ENCODE data around the gene CELA2B.
"Not testable (repeated sequence)": the region's sequence is repeated elsewhere in the genome, so short reads cannot be mapped to it uniquely, and the experiment has no call there.

CELA2B gene

DNA sequence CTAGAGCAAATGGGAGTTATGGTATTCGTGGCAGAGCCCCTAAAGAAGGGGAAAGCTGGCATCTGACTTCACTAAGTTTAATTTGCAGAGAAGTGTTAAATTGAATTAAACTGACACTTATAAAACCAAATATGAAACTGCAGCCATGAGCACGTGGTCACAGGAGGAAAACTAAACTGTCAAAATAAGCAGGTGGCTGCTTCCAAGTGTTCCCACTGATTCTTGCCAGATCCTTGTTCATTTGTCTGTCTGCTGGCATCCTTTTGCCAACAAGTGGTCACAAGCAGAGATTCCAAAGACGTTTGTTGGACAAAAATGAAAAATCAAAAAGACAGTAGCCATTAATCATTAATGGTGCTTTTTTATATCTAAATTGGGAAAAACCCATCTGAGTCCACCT is 6.5 kb upstream of the CELA2B start:
- no peak for DNase-seq
- ATAC-seq: no peak

DNA sequence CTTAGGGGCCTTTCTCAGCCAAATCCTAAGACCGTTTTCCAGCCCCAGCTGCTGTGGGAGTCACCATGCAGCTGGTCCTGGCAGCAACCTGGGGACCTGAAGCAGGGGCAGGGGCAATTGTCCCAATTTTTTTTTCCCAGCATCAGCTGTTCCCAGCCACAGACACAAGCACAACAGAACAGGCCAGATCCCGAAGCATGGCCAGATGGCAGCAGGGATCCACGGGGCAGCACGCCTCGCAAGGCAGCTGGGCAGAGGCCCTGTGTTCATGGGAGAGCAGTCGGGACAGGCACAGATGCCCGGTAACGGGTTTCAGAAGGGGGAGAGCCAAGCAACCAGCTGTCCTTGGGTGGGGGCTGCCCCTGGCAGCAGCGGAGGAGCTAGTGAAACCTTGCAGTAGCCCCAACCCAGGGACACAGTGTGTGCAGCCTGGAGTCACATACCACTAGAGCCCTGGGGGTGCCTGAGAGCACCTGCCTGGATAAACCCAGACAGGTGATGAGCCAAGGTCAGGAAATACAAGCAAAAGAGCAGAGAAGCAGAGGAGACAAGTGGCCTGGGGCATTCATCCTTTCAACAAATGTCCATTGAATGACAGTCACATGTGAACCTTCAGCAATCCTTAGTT is 6.0 kb upstream of the CELA2B start:
- DNase-seq: not testable (repeated sequence)

GRCh38 chr1:15471067-15471466 is 4.8 kb upstream of the CELA2B start:
- not testable (repeated sequence) for ATAC-seq, DNase-seq

More for the DNA sequence above, 6.0 kb upstream of the CELA2B start:
- ATAC-seq: not testable (repeated sequence)

DNA sequence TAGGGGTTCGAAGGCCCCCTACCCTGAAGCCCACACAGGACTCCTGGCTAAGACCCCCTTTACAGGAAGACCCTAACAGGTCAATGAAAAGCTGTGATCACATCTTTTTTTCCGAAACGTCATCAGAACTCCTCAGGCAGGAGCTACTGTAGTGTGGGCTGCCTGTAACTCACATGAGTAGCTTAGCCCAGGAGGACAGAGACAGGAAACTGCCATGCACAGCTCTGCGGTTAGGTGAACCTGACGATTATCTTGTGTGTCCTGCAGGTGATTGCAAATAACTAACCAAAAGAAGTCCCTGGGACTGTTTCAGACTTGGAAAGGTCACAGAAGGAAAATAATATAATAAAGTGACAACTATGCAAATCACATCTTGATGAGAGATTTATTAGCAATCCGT is 4.2 kb upstream of the CELA2B start:
- not testable (repeated sequence) for DNase-seq, ATAC-seq

GRCh38 chr1:15472587-15472986 is 3.3 kb upstream of the CELA2B start:
- ATAC-seq (no peak), DNase-seq (no peak)

DNA sequence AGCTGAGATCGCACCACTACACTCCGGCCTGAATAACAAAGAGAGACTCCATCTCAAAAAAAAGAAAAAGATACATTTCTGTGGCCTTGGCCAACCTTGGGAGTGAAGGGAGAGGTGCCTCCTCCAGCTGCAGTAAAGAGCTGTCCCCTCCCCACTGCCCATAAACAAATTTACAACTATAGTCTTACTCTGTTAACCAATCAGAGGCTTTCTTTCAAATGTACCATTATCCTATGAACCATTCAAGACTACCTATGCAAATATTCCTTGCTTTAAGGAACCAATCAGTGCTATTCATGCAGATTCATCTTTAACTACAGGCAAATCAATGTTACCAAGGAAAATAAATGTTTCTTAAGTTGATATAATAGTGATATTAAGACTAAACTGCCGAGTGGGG is 1.0 kb downstream of the CELA2B start:
- ATAC-seq: no peak
- DNase-seq: no peak

DNA sequence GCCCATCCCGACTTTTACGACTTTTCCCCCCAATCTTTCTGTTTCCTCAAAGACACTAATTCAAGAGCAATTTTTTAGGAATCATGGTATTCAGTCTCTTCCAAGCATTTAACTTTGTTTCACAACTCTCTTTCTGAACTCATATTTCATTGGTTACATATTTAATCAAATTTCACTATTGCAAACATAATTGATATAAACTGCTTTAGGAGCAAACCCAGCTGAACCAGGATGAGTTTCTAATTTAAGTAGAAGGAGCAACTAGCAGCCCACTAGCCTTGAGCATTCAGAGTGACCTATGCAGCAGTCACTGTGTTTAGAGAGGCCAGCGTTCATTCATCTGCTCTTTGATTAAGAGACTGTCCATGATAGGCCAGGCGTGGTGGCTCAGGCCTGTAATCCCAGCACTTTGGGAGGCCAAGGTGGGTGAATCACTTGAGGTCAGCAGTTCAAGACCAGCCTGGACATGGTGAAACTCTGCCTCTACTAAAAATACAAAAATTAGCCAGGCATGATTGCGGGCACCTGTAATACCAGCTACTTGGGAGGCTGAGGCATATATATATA is 1.8 kb downstream of the CELA2B start:
- DNase-seq: no peak
- no peak for ATAC-seq

DNA sequence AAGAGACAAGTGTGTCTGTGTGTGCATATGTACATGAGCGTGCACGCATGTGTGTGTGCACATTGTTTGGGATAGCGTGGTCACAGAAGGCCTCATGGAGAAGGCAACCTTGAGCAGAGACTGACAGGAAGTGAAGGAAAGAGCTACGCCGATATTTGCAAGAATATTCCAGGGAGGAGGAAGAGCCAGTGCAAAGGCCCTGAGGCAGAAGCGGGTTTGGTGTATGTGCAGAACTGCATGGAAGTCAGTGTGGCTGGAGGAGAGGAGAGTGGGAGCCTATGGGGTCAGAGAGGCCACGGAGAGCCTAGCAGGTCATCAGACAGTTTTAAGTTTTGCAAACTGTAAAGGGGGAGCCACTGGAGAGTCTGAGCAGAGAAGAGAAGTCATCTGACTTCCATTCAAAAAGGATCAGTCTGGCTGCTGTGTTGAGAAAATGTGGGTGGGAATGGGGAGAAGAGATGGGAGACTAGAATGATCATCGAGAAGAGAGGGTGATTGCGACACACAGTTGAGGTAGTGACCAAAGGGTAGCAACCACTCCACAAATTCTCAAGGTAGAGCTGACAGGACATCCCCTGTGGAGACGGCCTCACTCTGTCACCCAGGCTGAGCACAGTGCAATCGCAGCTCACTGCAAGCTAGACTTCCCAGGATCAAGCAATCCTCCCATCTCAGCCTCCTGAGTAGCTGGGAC is 3.9 kb downstream of the CELA2B start:
- no peak for DNase-seq

DNA sequence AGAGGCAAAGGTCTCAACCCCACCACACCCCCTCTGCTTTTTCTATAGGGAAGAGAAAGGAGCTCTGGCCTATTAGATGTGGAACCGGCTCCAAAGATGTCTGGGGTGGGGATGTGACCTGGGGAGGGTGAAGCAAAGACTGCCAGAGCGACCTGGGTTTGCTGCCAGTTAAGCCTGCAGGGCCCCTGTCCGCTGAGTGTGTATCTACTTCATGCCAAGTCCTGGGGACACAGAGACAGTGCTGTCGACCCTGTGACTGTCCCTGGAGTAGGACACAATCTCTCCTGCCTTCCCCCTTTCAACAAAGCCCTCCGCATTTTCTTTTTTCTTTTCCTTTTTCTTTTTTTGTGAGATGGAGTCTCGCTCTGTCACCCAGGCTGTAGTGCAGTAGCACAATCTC is 6.6 kb downstream of the CELA2B start:
- not testable (repeated sequence) for DNase-seq, ATAC-seq

More for the DNA sequence above, 3.9 kb downstream of the CELA2B start:
- no peak for ATAC-seq

DNA sequence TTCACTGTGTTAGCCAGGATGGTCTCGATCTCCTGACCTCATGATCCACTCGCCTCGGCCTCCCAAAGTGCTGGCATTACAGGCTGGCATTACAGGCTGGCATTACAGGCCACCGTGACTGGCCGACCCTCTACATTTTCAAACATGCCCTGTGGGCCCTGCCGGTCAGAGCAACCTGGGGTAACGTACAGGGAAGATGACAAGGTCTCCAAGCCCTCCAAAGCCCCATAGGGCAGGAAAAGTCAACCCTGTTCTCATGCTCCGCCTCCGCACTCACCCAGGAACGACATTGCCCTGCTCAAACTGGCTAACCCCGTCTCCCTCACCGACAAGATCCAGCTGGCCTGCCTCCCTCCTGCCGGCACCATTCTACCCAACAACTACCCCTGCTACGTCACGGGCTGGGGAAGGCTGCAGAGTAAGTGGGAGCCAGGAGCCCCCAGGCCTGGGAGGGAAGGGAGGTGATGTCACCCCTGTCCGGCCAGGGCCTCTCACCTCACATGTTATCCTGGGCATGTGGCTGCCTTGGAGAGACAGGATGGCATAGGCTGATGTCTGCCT is 7.2 kb downstream of the CELA2B start:
- DNase-seq: not testable (repeated sequence)

DNA sequence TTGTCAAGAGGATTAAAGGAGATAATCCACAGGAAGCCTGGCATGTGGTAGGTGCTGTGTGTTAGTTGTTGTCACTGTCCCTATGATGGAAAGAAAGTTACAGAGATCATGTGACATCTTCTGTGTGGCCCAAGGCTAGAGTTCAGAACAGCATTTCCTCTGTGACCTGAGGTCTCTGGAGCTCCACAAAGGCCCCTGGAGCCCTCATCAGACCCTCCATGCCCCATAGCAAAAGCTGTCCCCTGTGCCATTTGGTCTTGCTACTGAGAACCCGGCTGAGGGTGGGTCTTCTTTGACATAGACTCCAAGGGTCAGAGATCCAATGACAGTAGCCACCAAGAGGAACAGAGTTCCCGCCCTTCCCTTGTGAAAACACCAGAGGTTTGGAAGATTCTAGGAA is 8.1 kb downstream of the CELA2B start:
- DNase-seq (no peak), ATAC-seq (no peak)

More for the DNA sequence above, 7.2 kb downstream of the CELA2B start:
- not testable (repeated sequence) for ATAC-seq

DNA sequence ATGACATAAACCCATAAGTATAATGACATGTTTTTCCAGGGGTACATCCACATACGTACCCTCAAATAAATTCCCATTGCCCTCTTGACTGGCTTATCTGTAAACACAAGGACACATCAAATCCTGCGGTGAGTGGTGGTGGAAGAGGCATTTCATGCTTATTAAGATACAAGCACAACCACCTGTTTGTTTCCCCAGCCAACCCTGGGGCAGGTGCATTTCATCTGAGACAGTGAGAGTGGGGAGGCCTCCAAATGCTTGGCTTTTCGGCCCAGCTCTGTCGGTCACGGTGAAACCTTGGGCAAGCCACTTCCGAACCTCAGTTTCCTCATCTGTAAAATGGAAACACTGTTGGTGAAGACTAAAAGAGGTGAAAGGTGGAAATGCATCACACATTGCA is 8.5 kb downstream of the CELA2B start:
- ATAC-seq, DNase-seq: not testable (repeated sequence)

DNA sequence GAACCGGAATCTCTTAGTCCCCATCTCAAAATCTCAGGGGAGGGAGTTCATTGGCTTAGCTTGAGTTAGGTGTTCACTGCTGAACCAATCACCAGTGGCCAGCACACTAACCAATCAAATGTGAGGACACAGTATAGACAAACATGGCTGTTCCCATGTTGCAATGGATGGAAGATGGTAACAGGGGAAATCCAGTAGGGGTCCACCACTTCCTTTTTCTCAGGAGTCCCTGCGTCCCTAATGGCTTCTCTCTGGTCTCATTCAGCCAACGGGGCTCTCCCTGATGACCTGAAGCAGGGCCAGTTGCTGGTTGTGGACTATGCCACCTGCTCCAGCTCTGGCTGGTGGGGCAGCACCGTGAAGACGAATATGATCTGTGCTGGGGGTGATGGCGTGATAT is 9.7 kb downstream of the CELA2B start:
- DNase-seq: no peak
- no peak for ATAC-seq

DNA sequence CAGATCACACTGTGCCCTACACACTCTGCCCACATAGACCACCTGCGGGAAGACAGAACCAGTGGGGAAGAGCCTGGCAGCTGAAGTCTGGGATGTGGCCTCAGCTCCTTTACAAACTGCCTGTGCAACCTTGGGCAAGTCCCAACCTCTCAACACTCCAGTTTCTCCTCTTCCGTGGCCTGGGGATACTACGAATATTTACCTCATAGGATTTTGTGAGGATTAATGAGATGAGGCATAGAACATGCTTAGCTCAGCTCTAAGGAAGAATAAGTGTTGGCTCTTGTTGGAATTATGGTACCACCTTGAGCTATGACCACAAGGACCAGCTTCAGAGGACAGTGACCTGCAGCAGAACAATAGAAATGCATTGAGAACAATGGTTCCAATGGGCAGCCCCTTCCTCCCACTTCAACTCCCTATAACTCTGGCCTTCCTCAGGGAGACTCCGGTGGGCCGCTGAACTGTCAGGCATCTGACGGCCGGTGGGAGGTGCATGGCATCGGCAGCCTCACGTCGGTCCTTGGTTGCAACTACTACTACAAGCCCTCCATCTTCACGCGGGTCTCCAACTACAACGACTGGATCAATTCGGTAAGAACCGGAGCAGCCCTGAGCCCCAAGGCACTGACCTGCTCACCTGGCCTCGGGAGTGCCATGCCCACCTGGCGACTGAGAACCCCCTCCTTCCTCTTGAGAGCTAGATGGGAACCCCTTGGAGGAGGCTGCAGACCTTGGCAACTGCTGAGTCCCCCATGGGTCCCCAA is 11.1 kb downstream of the CELA2B start:
- not testable (repeated sequence) for ATAC-seq, DNase-seq

- DNase-seq (no peak), ATAC-seq (no peak)
Observed at GRCh38 chr1:15488371-15488770, 12.5 kb downstream of the CELA2B start.

DNA sequence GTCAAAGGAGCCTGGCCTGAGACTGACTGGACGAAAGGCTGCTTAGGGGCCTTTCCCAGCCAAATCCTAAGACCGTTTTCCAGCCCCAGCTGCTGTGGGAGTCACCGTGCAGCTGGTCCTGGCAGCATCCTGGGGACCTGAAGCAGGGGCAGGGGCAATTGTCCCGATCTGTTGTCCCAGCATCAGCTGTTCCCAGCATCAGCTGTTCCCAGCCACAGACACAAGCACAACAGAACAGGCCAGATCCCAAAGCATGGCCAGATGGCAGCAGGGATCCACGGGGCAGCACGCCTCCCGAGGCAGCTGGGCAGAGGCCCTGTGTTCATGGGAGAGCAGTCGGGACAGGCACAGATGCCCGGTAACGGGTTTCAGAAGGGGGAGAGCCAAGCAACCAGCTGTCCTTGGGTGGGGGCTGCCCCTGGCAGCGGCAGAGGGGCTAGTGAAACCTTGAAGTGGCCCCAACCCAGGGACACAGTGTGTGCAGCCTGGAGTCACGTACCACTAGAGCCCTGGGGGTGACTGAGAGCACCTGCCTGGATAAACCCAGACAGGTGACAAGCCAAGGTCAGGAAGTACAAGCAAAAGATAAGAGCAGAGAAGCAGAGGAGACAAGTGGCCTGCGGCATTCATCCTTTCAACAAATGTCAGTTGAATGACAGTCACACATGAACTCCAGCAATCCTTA is 13.3 kb downstream of the CELA2B start:
- DNase-seq (no peak), ATAC-seq (no peak)

- DNase-seq, ATAC-seq: not testable (repeated sequence)
Observed at GRCh38 chr1:15491010-15491409, 15.1 kb downstream of the CELA2B start.

GRCh38 chr1:15492596-15492995 is 16.7 kb downstream of the CELA2B start:
- DNase-seq (no peak), ATAC-seq (no peak)

DNA sequence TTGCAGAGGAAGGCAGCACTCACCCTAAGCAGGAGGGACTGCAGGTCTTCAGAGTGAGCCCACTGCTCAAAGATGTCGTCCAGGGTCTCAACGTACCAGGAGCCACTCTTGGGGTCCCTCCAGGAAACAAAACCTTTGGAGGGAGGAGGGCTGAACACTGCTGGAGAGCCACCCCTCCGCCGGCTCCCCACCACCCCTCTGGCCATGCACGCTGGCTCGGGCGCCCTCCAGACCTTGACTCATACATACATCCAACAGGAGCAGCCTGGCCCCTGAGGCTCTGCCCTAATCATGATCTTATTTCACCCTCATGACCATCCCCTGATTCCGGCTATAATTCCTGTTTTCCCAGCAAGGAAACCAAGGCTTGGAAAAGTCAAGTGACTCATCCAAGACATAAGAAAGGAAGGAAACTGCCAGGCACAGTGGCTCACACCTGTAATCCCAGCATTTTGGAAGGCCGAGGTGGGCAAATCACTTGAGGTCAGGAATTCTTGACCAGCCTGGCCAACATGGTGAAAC is 18.0 kb downstream of the CELA2B start:
- DNase-seq (no peak), ATAC-seq (no peak)

- no peak for ATAC-seq
- no peak for DNase-seq
Observed at GRCh38 chr1:15500184-15501178, 24.6 kb downstream of the CELA2B start.
